Measurements from ENCODE around the gene KDM3B. TPM values are rescaled to one million over a fixed set of nuclear protein-coding genes. Genes with fewer than 3 reads are reported as not detected.

KDM3B gene
- total RNA-seq, 5 donors from 2014 or later (not counting 1 experiment from before 2014, with no cell fraction given): 72.9 to 78.3 (median 76.0) TPM

DNA sequence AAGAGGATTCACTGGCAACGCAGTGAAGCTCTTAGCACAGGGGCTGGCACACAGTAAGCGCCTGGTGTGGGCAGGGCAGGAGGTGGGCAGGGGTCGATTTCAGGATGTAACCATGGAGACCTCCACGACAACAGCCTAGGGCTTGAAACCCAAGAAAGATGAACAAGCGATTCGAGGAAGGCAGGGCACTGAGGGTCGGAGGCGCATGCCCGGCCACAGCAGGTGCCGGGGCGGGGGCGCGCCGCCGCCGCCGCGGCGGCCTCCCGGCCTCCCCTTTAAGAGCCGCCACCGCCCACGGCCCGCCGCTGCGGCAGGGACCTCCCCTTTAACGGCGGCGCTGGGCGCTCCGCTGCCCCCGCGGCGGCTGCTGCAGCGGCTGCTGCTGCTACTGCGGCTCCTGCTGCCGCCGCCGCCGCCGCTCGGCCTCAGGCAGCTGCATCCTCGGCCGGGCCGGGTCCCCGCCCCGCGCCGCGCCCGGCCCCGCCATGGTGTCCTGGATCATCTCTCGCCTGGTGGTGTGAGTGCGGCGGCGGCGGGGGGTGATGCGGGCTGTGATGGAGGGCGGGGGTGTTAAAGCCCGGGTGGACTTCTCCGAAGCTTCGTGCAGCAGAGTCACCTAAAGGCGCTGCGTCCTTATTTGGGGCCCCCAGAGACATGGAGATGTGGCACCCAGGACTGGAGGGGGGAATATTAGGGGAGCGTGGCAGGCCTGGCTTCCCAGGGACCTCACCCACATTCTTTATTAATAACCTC is 86.4 kb downstream of the KDM3B start, which contains the start of gene REEP2:
Gene REEP2, plus strand, starts transcription at position 334 of the 753 bp plus-strand sequence. Its CDS starts 152 bp downstream, at position 486.
- H3K27me3 Mint-ChIP-seq: peaks cover 0 to 6% of the 10 kb centered on the region in 2 donors
- peaks cover 17% of the 10 kb centered on the region for H3K36me3 Mint-ChIP-seq
- no peaks in the 10 kb centered on the region for H3K9me3 ChIP-seq
- no peaks in the 10 kb centered on the region for H3K9me3 Mint-ChIP-seq
- ChIA-PET CTCF (interaction anchor here (0.5 to 1.2 kb wide), 6 partner anchors 10 to 127 kb away, joined by 3 to 8 read pairs (median 4); partner anchors contain the start of gene EGR1 (in 1 of the 2)), POLR2A (interaction anchor here in 1 of 2 donors (0.8 to 1.0 kb wide), 2 partner anchors 14 to 105 kb away, joined by 3 read pairs; partner anchors contain the start of gene ETF1)
- peaks cover 0 to 16% of the 10 kb centered on the region in 2 experiments for H3K4me1 ChIP-seq (ENCODE audit: control insufficient read depth in 1 of 2, extremely low read depth in 1 of 2, insufficient read depth in 2 of 2, low read length in 2 of 2)
- peak; percentile 83 to 90 (median 84) for ATAC-seq (replicated peaks in 1 of 4)
- peaks cover 16 to 22% (median 18%) of the 10 kb centered on the region in 3 donors for H3K4me1 Mint-ChIP-seq
- H3K27me3 ChIP-seq (replicated peaks in 1 of 2; ENCODE audit: control insufficient read depth in 2 of 2, extremely low read depth in 1 of 2, insufficient read depth in 2 of 2, low read length in 1 of 2): peaks cover 0 to 13% of the 10 kb centered on the region in 2 experiments
- peak within 1 kb of the TSS; percentile 4 for H3K27ac ChIP-seq (ENCODE audit: low read length)
- H3K27ac Mint-ChIP-seq: peak within 1 kb of the TSS in 1 of 2 donors; percentile 0
- WGBS (ENCODE audit: insufficient coverage): 2% methylated on average over 56 of the region's 65 CpGs
- H3K4me3 ChIP-seq (ENCODE audit: control insufficient read depth in 1 of 2, extremely low read depth in 1 of 2, low read length in 1 of 2): peak within 1 kb of the TSS; percentile 41 to 60
- peak within 1 kb of the TSS; percentile 75 to 80 (median 76) for H3K4me3 Mint-ChIP-seq
- DNase-seq: peak in 33 of 35 experiments; percentile 12 to 76 (median 46)
- H3K36me3 ChIP-seq (ENCODE audit: control insufficient read depth in 2 of 2, extremely low read depth in 1 of 2, insufficient read depth in 1 of 2, low read length in 1 of 2): peaks cover 7 to 25% of the 10 kb centered on the region in 2 donors

DNA sequence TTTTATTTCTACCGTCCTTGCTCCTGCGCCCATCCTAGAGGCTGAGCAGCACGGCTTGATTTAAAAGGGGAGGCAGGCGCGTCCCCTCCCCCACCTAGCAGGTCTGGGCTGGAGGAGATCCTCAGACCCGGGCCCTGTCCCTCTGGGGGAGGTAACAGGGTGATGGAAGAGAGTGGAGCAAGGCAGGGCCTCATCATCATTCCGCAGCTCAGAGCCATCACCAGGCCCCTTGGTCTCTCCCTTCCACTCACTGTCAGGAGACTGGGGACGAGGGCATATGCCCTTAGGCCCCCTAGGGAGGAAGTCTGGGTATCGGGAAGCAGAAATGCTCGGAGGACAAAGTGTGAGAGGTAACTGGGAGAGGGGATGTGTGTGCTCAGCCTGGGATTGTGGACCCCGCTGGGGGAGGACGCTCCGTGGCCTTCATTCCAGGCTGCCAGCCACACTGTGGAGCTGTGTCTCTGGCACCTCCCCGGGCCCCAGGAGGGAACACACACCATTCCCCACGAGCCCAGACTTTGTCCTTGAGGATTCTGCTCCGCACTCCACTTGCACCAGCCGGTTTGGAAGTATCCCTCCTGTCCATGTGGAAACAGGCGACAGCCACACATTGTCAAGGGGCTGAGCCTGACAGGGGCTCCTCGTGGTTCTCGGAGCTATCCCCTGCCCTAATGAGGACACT is 87.1 kb downstream of the KDM3B start:
- peaks cover 0 to 6% of the 10 kb centered on the region in 2 donors for H3K27me3 Mint-ChIP-seq
- peaks cover 7 to 20% of the 10 kb centered on the region in 2 donors for H3K36me3 ChIP-seq (ENCODE audit: control insufficient read depth in 2 of 2, extremely low read depth in 1 of 2, insufficient read depth in 1 of 2, low read length in 1 of 2)
- H3K27me3 ChIP-seq (replicated peaks in 1 of 2; ENCODE audit: control insufficient read depth in 2 of 2, extremely low read depth in 1 of 2, insufficient read depth in 2 of 2, low read length in 1 of 2): peaks cover 0 to 13% of the 10 kb centered on the region in 2 experiments
- H3K4me1 Mint-ChIP-seq: peaks cover 16 to 22% (median 18%) of the 10 kb centered on the region in 3 donors
- peak overlapping the region; percentile 73 to 77 (median 76) for H3K4me3 Mint-ChIP-seq
- no peak overlapping the region for H3K27ac ChIP-seq (ENCODE audit: low read length)
- H3K36me3 Mint-ChIP-seq: peaks cover 14% of the 10 kb centered on the region
- peaks cover 0 to 16% of the 10 kb centered on the region in 2 experiments for H3K4me1 ChIP-seq (ENCODE audit: control insufficient read depth in 1 of 2, extremely low read depth in 1 of 2, insufficient read depth in 2 of 2, low read length in 2 of 2)
- POLR2A ChIA-PET: interaction anchor here in 1 of 2 donors (1.0 kb wide), 1 partner anchor 14 kb away, joined by 3 read pairs; no protein-coding TSS in a partner anchor
- no peaks in the 10 kb centered on the region for H3K9me3 ChIP-seq
- peak overlapping the region; percentile 36 to 60 for H3K4me3 ChIP-seq (ENCODE audit: control insufficient read depth in 1 of 2, extremely low read depth in 1 of 2, low read length in 1 of 2)
- peak in 1 of 4 experiments; percentile 2 for ATAC-seq (replicated peaks in 1 of 4)
- no peak for DNase-seq
- CTCF ChIA-PET: interaction anchor here in 1 of 2 donors (1.2 kb wide), 2 partner anchors 9 to 10 kb away, joined by 3 to 6 read pairs; no protein-coding TSS in a partner anchor
- H3K9me3 Mint-ChIP-seq: no peaks in the 10 kb centered on the region
- WGBS (ENCODE audit: insufficient coverage): 97% methylated on average over 7 of the region's 20 CpGs
- no peak overlapping the region for H3K27ac Mint-ChIP-seq

GRCh38 chr5:138440159-138441073 is 87.9 kb downstream of the KDM3B start:
- Mint-ChIP-seq H3K36me3 (peaks cover 6% of the 10 kb centered on the region), H3K9me3 (no peaks in the 10 kb centered on the region), H3K27me3 (peaks cover 0 to 6% of the 10 kb centered on the region in 2 donors), H3K4me1 (peaks cover 16 to 22% (median 18%) of the 10 kb centered on the region in 3 donors), H3K27ac (no peak overlapping the region), H3K4me3 (peak overlapping the region; percentile 39 to 76 (median 41))
- Histone ChIP-seq H3K4me3 (ENCODE audit: control insufficient read depth in 1 of 2, extremely low read depth in 1 of 2, low read length in 1 of 2) (no peak overlapping the region), H3K36me3 (ENCODE audit: control insufficient read depth in 2 of 2, extremely low read depth in 1 of 2, insufficient read depth in 1 of 2, low read length in 1 of 2) (peaks cover 6 to 12% of the 10 kb centered on the region in 2 donors), H3K27me3 (replicated peaks in 1 of 2; ENCODE audit: control insufficient read depth in 2 of 2, extremely low read depth in 1 of 2, insufficient read depth in 2 of 2, low read length in 1 of 2) (peaks cover 0 to 13% of the 10 kb centered on the region in 2 experiments), H3K4me1 (ENCODE audit: control insufficient read depth in 1 of 2, extremely low read depth in 1 of 2, insufficient read depth in 2 of 2, low read length in 2 of 2) (peaks cover 0 to 16% of the 10 kb centered on the region in 2 experiments), H3K27ac (ENCODE audit: low read length) (no peak overlapping the region), H3K9me3 (no peaks in the 10 kb centered on the region)
- POLR2A ChIA-PET: no interaction called here
- no peak for ATAC-seq (replicated peaks in 1 of 4)
- DNase-seq: no peak
- CTCF ChIA-PET: interaction anchor here in 1 of 2 donors (0.6 to 1.2 kb wide), 3 partner anchors 8 to 98 kb away, joined by 3 to 6 read pairs (median 3); no protein-coding TSS in a partner anchor
- WGBS (ENCODE audit: insufficient coverage): 100% methylated on average over 9 of the region's 17 CpGs

DNA sequence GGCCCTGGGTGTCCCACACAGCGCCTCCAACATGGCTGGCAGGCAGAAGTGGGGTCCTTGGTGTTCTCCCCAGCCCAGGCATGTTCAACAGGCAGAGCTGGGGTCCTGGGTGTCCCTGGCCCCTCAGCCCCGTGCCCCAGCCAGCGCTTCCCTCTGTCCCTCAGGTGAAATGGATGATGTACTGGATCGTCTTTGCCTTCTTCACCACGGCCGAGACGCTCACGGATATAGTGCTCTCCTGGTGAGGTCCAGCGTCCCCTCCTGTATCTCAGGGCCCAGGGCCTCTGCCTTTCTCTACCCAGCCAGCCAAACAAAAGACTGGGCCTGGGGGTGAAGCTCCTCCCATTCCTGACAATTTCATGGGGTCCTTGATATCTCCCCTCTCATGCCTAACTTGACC is 88.7 kb downstream of the KDM3B start:
- H3K9me3 ChIP-seq: no peaks in the 10 kb centered on the region
- 90% methylated on average over 9 of the region's 9 CpGs for WGBS (ENCODE audit: insufficient coverage)
- no peak overlapping the region for H3K4me3 Mint-ChIP-seq
- H3K4me1 Mint-ChIP-seq: peaks cover 16 to 22% (median 18%) of the 10 kb centered on the region in 3 donors
- H3K27me3 Mint-ChIP-seq: peaks cover 0 to 6% of the 10 kb centered on the region in 2 donors
- peaks cover 0 to 13% of the 10 kb centered on the region in 2 experiments for H3K27me3 ChIP-seq (replicated peaks in 1 of 2; ENCODE audit: control insufficient read depth in 2 of 2, extremely low read depth in 1 of 2, insufficient read depth in 2 of 2, low read length in 1 of 2)
- ChIA-PET POLR2A (no interaction called here), CTCF (interaction anchor here in 1 of 2 donors (0.6 kb wide), 1 partner anchor 97 kb away, joined by 3 read pairs; no protein-coding TSS in a partner anchor)
- DNase-seq (no peak), ATAC-seq (replicated peaks in 1 of 4) (no peak)
- no peak overlapping the region for H3K27ac ChIP-seq (ENCODE audit: low read length)
- H3K36me3 ChIP-seq (ENCODE audit: control insufficient read depth in 2 of 2, extremely low read depth in 1 of 2, insufficient read depth in 1 of 2, low read length in 1 of 2): peaks cover 0 to 4% of the 10 kb centered on the region in 2 donors
- peaks cover 0 to 16% of the 10 kb centered on the region in 2 experiments for H3K4me1 ChIP-seq (ENCODE audit: control insufficient read depth in 1 of 2, extremely low read depth in 1 of 2, insufficient read depth in 2 of 2, low read length in 2 of 2)
- H3K4me3 ChIP-seq (ENCODE audit: control insufficient read depth in 1 of 2, extremely low read depth in 1 of 2, low read length in 1 of 2): no peak overlapping the region
- no peaks in the 10 kb centered on the region for H3K36me3 Mint-ChIP-seq
- H3K9me3 Mint-ChIP-seq: no peaks in the 10 kb centered on the region
- no peak overlapping the region for H3K27ac Mint-ChIP-seq

GRCh38 chr5:138444078-138444773 is 91.7 kb downstream of the KDM3B start:
- Histone ChIP-seq H3K27me3 (replicated peaks in 1 of 2; ENCODE audit: control insufficient read depth in 2 of 2, extremely low read depth in 1 of 2, insufficient read depth in 2 of 2, low read length in 1 of 2) (peaks cover 0 to 20% of the 10 kb centered on the region in 2 experiments), H3K4me3 (ENCODE audit: control insufficient read depth in 1 of 2, extremely low read depth in 1 of 2, low read length in 1 of 2) (no peak overlapping the region), H3K9me3 (no peaks in the 10 kb centered on the region), H3K36me3 (ENCODE audit: control insufficient read depth in 2 of 2, extremely low read depth in 1 of 2, insufficient read depth in 1 of 2, low read length in 1 of 2) (no peaks in the 10 kb centered on the region), H3K4me1 (ENCODE audit: control insufficient read depth in 1 of 2, extremely low read depth in 1 of 2, insufficient read depth in 2 of 2, low read length in 2 of 2) (peaks cover 0 to 6% of the 10 kb centered on the region in 2 experiments), H3K27ac (ENCODE audit: low read length) (no peak overlapping the region)
- WGBS (ENCODE audit: insufficient coverage): 99% methylated on average over 8 of the region's 13 CpGs
- Mint-ChIP-seq H3K36me3 (no peaks in the 10 kb centered on the region), H3K27ac (no peak overlapping the region), H3K9me3 (no peaks in the 10 kb centered on the region), H3K4me1 (peaks cover 3 to 8% (median 4%) of the 10 kb centered on the region in 3 donors), H3K4me3 (no peak overlapping the region), H3K27me3 (peaks cover 0 to 6% of the 10 kb centered on the region in 2 donors)
- ChIA-PET CTCF (interaction anchor here in 1 of 2 donors (0.6 kb wide), 1 partner anchor 10 kb away, joined by 3 read pairs; no protein-coding TSS in a partner anchor), POLR2A (no interaction called here)
- no peak for DNase-seq
- no peak for ATAC-seq (replicated peaks in 1 of 4)

Data from T-cell (primary cell).